Measurements from ENCODE around the gene SNX5.
"Not testable (repeated sequence)": the region's sequence is repeated elsewhere in the genome, so short reads cannot be mapped to it uniquely, and the experiment has no call there.

SNX5 gene

GRCh38 chr20:17960400-17960885 is 8.2 kb downstream of the SNX5 start:
- DNase-seq (ENCODE audit: low read depth in 2 of 2), result not testable (repeated sequence)

GRCh38 chr20:17959257-17959627 is 9.4 kb downstream of the SNX5 start:
- no peak for DNase-seq (ENCODE audit: low read depth in 2 of 2)

- no peak for DNase-seq (ENCODE audit: low read depth in 2 of 2)
Observed at GRCh38 chr20:17958373-17959256, 10.0 kb downstream of the SNX5 start.

GRCh38 chr20:17957505-17958363 is 10.9 kb downstream of the SNX5 start:
- DNase-seq (ENCODE audit: low read depth in 2 of 2), result no peak

GRCh38 chr20:17956099-17956685 is 12.4 kb downstream of the SNX5 start:
- DNase-seq (ENCODE audit: low read depth in 2 of 2), result no peak

- DNase-seq (ENCODE audit: low read depth in 2 of 2), result no peak
Observed at GRCh38 chr20:17955302-17955701, 13.3 kb downstream of the SNX5 start.

- no peak for DNase-seq (ENCODE audit: low read depth in 2 of 2)
Observed at GRCh38 chr20:17953935-17954334, 14.7 kb downstream of the SNX5 start.

GRCh38 chr20:17952692-17953684 is 15.6 kb downstream of the SNX5 start:
- DNase-seq (ENCODE audit: low read depth in 2 of 2), result no peak

- DNase-seq (ENCODE audit: low read depth in 2 of 2), result no peak
Observed at GRCh38 chr20:17951323-17951722, 17.3 kb downstream of the SNX5 start.

GRCh38 chr20:17950670-17951069 is 17.9 kb downstream of the SNX5 start:
- DNase-seq (ENCODE audit: low read depth in 2 of 2), result no peak

- no peak for DNase-seq (ENCODE audit: low read depth in 2 of 2)
Observed at GRCh38 chr20:17949899-17950298, 18.7 kb downstream of the SNX5 start.

- DNase-seq (ENCODE audit: low read depth in 2 of 2), result no peak
Observed at GRCh38 chr20:17948442-17948841, 20.2 kb downstream of the SNX5 start.

GRCh38 chr20:17947474-17947815 is 21.1 kb downstream of the SNX5 start:
- DNase-seq (ENCODE audit: low read depth in 2 of 2), result no peak

GRCh38 chr20:17946572-17947473 is 21.8 kb downstream of the SNX5 start:
- DNase-seq (ENCODE audit: low read depth in 2 of 2), result no peak

- no peak for DNase-seq (ENCODE audit: low read depth in 2 of 2)
Observed at GRCh38 chr20:17946040-17946439, 22.6 kb downstream of the SNX5 start.

GRCh38 chr20:17944854-17945474 is 23.6 kb downstream of the SNX5 start:
- DNase-seq (ENCODE audit: low read depth in 2 of 2), result no peak

- DNase-seq (ENCODE audit: low read depth in 2 of 2), result no peak
Observed at GRCh38 chr20:17943343-17943742, 25.3 kb downstream of the SNX5 start.

GRCh38 chr20:17941826-17942196 is 26.8 kb downstream of the SNX5 start:
- DNase-seq (ENCODE audit: low read depth in 2 of 2), result no peak

GRCh38 chr20:17941087-17941825 is 27.3 kb downstream of the SNX5 start:
- no peak for DNase-seq (ENCODE audit: low read depth in 2 of 2)

Data from activated CD4-positive, alpha-beta T cell treated with anti-CD3 and anti-CD28 coated beads for 24 hours (primary cell).